Dedifferentiated amniotic fluid mesenchymal stem cell (primary cell): ENCODE measurements around the gene POLH.

Source experiments
- DNase-seq: peaks from one replicate; pipeline ENCODE4 v3.0.0-alpha.2; 2016; ENCODE audit errors: extremely low spot score

POLH gene

GRCh38 chr6:43606019-43606418 lies 30.0 kb downstream of the POLH start:
- DNase-seq = no peak

GRCh38 chr6:43608310-43608763 lies 32.4 kb downstream of the POLH start:
- peak; percentile 89 for DNase-seq

GRCh38 chr6:43608807-43609206 lies 32.8 kb downstream of the POLH start:
- no peak for DNase-seq

GRCh38 chr6:43609402-43609801 lies 33.4 kb downstream of the POLH start:
- DNase-seq = no peak

GRCh38 chr6:43610431-43610830 lies 34.4 kb downstream of the POLH start:
- DNase-seq = no peak

GRCh38 chr6:43613721-43614395 lies 37.9 kb downstream of the POLH start:
- DNase-seq = no peak

GRCh38 chr6:43614396-43614730 lies 38.4 kb downstream of the POLH start:
- no peak for DNase-seq

GRCh38 chr6:43616725-43617472 lies 40.9 kb downstream of the POLH start:
- DNase-seq = no peak

- no peak for DNase-seq
Measured at GRCh38 chr6:43621078-43621835, 45.3 kb downstream of the POLH start.

GRCh38 chr6:43621836-43622180 lies 45.8 kb downstream of the POLH start:
- no peak for DNase-seq

- no peak for DNase-seq
Measured at GRCh38 chr6:43622541-43622940, 46.6 kb downstream of the POLH start.

- DNase-seq = no peak
Measured at GRCh38 chr6:43623880-43624785, 48.1 kb downstream of the POLH start.

- DNase-seq = no peak
Measured at GRCh38 chr6:43624786-43625288, 48.9 kb downstream of the POLH start.

GRCh38 chr6:43625393-43625992 lies 49.5 kb downstream of the POLH start:
- no peak for DNase-seq

- peak; percentile 98 for DNase-seq
Measured at GRCh38 chr6:43627008-43627825, 51.2 kb downstream of the POLH start.

- no peak for DNase-seq
Measured at GRCh38 chr6:43628393-43629103, 52.6 kb downstream of the POLH start.

GRCh38 chr6:43629104-43629504 lies 53.1 kb downstream of the POLH start, which contains the start of gene GTPBP2:
Gene GTPBP2 (minus strand): TSS chr6:43629264. CDS start chr6:43629162, 102 bp downstream.
- DNase-seq = peak; percentile 99

GRCh38 chr6:43629505-43630300 lies 53.7 kb downstream of the POLH start:
- DNase-seq = peak; percentile 98
